Glomerular visceral epithelial cell (primary cell): ENCODE measurements around the gene SPATA33.

ENCODE experiments used
- DNase-seq: peaks from one replicate; pipeline ENCODE4 v3.0.0-alpha.2; 2016; ENCODE audit errors: extremely low spot score

SPATA33 gene

DNA sequence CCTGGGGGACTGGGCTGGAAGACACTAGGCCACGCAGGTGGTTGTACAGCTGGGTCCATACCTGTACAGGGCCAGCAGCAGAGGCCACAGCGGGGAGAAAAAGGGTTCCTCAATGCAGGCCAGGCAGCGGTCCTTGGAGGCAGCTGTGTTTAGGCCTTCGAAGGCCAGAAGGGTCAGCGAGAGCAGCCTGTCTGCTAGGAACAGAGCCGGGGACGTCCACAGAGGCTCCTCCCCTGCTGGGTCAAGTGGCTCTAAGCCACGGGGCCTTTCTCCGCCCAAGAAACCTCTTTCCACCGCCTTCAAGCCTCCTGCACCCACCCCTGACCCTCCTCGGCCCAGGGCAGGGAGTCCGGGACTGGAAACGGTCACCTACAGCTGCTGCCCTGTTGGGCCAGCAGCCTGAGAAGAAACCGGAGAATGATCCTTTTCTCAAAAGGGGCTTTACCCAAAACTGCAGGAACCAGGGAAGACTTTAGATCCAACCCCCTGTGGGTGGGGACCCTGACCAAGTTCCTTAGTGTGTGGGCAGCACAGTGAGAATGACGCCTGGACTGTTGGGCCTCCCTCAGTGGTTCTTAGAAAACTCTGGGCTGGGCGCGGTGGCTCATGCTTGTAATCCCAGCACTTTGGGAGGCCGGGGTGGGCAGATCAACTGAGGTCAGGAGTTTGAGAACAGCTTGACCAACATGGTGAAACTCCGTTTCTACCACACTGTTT, 52.2 kb downstream of the SPATA33 start:
- no peak for DNase-seq

DNA sequence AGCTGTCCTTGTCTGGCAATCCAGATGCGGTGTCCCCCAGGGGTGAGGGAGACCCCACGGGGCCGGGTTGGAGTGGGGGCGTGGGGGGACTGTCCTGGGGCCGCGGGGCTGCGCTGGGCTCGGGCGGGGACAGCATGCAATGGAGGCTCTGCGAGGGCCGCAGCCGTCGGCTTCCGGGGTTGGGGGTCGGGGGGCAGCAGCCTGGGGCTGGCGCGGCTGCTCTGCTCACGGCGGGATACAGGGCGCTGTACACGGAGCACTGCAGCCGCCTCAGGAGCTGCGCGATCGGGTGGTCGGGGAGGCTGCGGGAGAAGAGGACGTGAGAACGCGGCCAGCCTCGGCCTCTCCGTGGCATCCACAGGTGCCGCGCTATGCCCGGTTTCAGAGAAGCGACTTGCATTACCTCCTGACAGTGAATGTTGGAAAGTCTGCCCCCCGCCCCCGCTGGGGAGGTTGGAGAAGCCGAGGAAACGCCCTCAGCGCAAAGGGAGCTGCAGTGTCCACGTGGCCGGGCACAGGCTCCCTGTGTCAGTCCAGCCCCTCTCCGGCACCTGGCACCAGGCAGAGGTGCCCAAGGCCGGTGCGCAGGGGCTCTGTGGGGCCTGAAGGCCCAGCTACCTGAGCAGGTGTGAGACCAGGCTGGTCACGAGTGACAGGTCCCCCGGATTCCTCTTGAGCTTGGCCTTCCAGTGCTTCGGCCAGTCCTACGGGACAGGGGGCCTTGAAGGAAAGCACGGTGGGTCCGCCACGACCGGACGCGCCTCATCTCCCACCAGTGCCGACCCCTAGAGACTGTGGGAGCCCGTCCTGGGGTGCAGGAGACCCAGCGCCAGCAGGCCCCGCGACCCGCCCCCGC, 53.3 kb downstream of the SPATA33 start:
- no peak for DNase-seq

DNA sequence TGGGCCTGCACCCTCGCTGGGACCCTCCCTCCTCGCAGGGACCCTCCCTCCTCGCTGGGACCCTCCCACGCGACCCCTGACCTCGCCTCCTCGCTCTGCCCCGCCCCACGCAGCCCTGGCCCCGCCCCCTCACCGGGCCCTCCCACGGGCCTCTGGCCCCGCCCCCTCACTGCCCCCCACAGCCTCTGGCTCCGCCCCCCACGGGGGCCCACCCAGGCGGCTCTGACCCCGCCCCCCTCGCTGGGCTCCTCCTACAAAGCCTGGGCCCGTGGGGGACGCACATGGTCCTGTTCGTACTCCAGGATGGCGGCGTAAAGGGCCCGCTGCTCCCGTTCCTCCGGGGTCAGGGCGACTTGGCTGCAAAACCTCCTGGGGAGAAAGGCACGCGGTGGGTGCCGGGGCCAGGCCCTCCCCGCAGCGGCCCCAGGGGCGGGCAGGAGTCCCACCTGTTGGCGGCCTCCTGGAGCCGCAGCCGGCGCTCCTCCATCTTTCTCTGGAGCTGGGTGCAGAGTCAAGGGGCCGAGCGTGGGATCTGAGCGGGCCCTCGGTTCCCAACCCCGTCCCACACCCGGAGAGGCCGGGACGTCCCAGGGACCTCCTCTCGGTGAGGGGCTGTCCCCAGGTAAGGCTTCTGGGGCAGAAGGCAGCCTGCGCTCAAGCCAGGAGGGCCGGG, 54.1 kb downstream of the SPATA33 start:
- DNase-seq: peak; percentile 76

DNA sequence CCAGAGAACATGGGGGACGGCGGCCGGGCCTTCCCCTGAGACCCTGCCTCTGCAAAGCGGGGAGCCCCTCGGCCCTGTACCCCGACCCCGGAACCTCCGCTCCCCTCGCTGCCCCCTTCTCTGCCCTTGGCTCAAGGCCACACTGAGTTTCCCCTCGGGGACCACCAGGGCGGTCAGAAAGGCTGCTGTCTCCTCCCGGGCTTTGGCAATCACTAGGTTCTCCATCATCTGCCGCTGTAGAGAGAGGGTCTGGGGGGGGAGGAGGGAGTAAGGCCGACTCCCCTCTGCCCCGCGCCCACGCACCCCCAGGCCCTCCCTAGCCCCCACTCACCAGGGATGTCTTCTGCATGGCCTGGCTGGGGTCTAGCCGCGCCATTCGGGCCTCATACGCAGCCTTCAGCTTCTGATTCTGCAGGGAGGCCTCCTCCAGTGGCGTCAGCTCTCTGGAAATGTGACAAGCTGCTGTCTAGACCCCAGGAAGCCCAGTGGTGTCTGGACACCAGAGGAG, 54.7 kb downstream of the SPATA33 start:
- DNase-seq: no peak

DNA sequence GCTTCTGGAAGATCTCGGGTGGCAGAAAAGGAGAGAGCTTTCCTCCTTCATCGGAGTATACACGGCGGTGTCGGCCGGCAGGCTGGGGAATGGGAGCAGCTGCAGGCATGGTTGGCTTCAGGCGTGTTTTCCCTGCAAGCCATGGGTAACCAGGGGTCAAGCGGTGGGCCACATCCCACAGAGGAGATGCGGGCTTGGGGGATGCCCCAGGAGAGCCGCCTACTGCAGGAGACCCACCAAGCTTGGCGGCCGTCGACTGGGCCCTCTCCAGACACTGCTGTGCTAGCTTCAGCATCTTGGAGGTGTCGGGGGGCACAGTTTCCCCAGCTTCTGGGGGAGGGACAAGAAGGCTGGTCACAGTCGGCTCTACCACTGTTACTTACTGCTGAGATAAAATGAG, 58.9 kb downstream of the SPATA33 start:
- no peak for DNase-seq

DNA sequence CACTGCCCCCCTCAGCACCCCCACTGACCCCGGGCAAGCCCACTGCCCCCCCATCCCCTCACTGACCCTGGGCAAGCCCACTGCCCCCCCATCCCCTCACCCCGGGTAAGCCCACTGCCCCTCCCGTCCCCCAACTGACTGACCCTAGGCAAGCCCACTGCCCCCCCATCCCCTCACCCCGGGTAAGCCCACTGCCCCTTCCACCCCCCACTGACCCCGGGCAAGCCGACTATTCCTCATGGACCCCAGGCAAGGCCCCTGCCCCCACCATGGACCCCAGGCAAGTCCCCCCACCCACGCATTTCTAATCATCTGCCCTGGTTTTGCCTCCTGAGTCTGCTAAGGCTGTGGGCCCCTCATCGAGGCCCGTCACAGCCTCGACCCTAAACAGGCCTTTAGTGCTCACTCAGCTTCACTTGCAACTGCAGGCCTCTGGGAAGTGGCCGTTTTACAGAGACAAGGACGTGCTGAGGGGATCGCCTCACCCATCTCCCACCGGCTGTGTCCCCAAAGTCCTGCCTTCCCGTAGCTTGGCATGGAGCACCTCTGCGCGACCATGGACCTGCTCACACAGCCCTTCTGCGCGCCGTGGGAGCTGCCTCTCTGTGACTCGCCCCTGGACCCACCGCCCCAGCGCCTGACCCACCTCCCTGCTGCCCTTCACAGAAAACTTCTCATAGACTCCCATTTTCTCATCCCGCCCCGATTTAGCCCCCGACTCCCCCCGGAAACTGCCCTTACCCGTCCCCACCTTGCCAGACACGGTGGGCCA, 59.5 kb downstream of the SPATA33 start:
- no peak for DNase-seq

DNA sequence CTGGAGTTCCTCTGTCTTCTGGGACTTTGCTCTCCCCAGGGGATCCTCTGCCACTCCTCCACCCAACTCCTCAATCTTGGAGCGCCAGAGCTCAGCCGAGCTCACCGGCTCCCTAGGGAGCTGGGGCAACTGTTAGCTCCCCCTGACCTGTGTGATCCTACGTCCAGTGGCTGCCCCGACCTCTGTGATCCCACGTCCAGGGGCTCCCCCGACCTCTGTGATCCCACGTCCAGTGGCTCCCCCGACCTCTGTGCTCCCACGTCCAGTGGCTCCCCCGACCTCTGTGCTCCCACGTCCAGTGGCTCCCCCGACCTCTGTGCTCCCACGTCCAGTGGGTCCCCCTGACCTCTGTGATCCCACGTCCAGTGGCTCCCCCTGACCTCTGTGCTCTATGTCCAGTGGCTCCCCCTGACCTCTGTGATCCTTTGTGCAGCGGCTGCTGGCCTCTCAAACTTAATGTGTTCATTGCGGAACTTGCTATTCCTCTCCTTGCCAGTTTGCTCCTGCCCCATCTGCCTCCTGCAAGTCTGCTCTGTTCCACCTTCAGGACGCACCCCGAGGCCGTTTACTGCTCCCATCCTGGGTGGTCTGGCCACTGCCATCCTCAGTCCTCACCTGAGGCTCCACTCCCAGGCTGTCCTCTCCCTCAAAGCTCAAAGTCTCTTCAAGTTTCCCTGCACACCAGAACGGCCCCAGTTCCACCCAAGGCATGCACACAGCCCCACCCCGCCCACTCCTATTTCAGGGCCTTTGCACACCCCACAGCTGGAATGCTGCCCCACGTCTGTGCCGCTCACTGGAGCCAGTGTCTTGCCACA, 60.3 kb downstream of the SPATA33 start:
- DNase-seq: no peak
